Ascending aorta (tissue), 2 donors: ENCODE data around the gene KCNH1. TPM values are rescaled to one million over a fixed set of nuclear protein-coding genes. Genes with fewer than 3 reads are reported as not detected.

Source experiments
- DNase-seq, 2 donors: peaks; one replicate each; pipeline ENCODE4 v3.0.0-alpha.2; 2019; ENCODE audit warnings: low spot score in 2 of 2
- H3K27ac ChIP-seq, 2 donors: fragments of 200-600 bp; sonication (generic); one replicate each; pipeline ENCODE4 v1.5.1; 2016 to 2017; ENCODE audit warnings: mild to moderate bottlenecking in 1 of 2
- H3K27me3 ChIP-seq: fragments of 200-600 bp; sonication (generic); one replicate; pipeline ENCODE4 v1.5.1; 2017
- H3K36me3 ChIP-seq, 2 donors: fragments of 200-600 bp; sonication (generic); one replicate each; pipeline ENCODE4 v1.5.1; 2016
- H3K4me1 ChIP-seq, 2 donors: fragments of 200-600 bp; sonication (generic); one replicate each; pipeline ENCODE4 v1.5.1; 2016 to 2017; ENCODE audit warnings: mild to moderate bottlenecking in 1 of 2
- H3K4me3 ChIP-seq, 2 donors: fragments of 200-600 bp; sonication (generic); one replicate each; pipeline ENCODE4 v1.5.1; 2016 to 2017; ENCODE audit warnings: mild to moderate bottlenecking in 1 of 2
- H3K9me3 ChIP-seq, 2 donors: fragments of 200-600 bp; sonication (generic); one replicate each; pipeline ENCODE4 v1.5.1; 2016
- CTCF ChIP-seq, 3 experiments: fragments of 200-600 bp in 2 of 3; fragments of 450-650 bp in 1 of 3; sonication (generic) in 2 of 3; IDR thresholded peaks; one replicate each; pipeline ENCODE4 v1.5.1; 2016 to 2019; ENCODE audit warnings: antibody characterized with exemption in 3 of 3, mild to moderate bottlenecking in 1 of 3, moderate library complexity in 1 of 3
- intact Hi-C: fragments of 100-400 bp; cut with DNase I; formaldehyde crosslinking; loops from one replicate; pipeline ENCODE4 v1.15.1; 2023
- total RNA-seq: library from RNA; depleted of rRNA; stranded (reverse); fragments of >200 nt; gene quantifications from one replicate; pipeline ENCODE4 v1.1.0, GENCODE V29; 2016

KCNH1 gene
- total RNA-seq, 1 donor from 2014 or later = not detected

- H3K4me3 ChIP-seq = no peak overlapping the region
- H3K9me3 ChIP-seq = no peaks in the 10 kb centered on the region
- no peak for DNase-seq
- no peaks in the 10 kb centered on the region for H3K27me3 ChIP-seq
- TF ChIP-seq CTCF (IDR thresholded peaks at IDR 0.05) = no peak
- H3K27ac ChIP-seq = no peak overlapping the region
- H3K36me3 ChIP-seq = no peaks in the 10 kb centered on the region
- H3K4me1 ChIP-seq = no peaks in the 10 kb centered on the region
- intact Hi-C loops = no loop called here
Observed at GRCh38 chr1:210706246-210706645, 427.7 kb downstream of the KCNH1 start.

DNA sequence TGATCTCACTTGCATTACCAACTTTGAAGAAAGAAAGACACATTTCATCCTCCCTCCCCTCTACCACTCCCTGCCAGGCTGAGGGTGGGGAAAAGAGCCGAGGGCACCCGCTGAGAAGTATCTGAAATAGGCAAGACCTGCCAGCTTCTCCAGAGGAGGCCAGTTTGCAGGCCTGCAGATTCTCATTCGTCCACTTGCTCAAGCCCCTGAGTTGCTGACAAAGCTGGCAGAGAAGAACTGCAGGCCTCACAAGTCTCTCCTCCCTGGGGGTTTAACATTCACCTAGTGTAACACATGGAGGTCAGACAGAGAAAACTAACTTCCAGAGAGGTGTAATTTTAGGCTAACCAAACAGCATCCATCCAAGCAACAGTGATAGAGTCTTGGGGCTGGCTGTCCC lies 428.9 kb downstream of the KCNH1 start:
- Histone ChIP-seq H3K27me3 (no peaks in the 10 kb centered on the region), H3K4me3 (no peak overlapping the region), H3K27ac (no peak overlapping the region), H3K9me3 (no peaks in the 10 kb centered on the region), H3K4me1 (no peaks in the 10 kb centered on the region), H3K36me3 (no peaks in the 10 kb centered on the region)
- intact Hi-C loops = no loop called here
- no peak for TF ChIP-seq CTCF (IDR thresholded peaks at IDR 0.05)
- DNase-seq = no peak

DNA sequence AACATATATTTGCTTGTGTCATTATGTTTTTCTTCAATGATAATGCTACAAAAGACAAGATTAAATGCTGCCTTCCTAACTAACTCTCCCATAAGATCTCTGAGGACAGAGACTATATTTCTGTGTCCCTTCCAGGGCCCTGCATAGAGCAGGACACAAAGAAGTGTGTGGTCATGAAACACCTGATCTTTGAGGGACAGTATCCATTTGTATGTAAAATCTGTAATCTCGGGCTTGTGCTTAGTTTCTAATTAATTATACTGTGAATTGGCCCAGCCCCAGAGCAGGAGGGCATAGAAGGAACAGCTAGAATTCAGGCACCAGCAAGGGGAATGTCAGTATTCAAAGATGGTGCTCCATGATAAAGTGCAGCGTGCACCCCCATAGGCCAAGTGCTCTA lies 430.4 kb downstream of the KCNH1 start:
- H3K4me1 ChIP-seq = no peaks in the 10 kb centered on the region
- intact Hi-C loops = no loop called here
- no peak for DNase-seq
- no peaks in the 10 kb centered on the region for H3K9me3 ChIP-seq
- no peak for TF ChIP-seq CTCF (IDR thresholded peaks at IDR 0.05)
- no peaks in the 10 kb centered on the region for H3K36me3 ChIP-seq
- H3K27ac ChIP-seq = no peak overlapping the region
- no peak overlapping the region for H3K4me3 ChIP-seq
- no peaks in the 10 kb centered on the region for H3K27me3 ChIP-seq

DNA sequence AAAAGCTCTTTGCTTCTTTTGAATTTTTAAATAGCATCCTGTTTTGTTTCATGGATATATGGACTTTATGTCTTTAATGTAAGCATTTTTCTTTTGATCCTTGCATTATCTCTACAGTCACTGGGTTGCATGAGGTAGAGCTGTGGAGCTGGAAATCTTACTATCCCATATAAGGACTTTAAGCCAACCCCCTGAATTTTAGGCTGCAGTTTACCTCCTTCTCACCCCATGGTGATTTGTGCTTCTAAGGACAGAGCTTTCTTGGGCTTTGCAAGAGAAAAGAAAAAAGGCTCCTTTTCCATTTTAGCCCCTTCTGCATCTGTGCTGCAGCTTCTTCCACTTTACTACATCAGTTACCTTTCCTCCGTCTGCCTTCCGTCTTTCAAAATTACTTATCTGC lies 431.4 kb downstream of the KCNH1 start:
- TF ChIP-seq CTCF (IDR thresholded peaks at IDR 0.05) = no peak
- intact Hi-C loops = no loop called here
- DNase-seq = no peak
- Histone ChIP-seq H3K4me3 (no peak overlapping the region), H3K27me3 (no peaks in the 10 kb centered on the region), H3K4me1 (no peaks in the 10 kb centered on the region), H3K27ac (no peak overlapping the region), H3K9me3 (no peaks in the 10 kb centered on the region), H3K36me3 (no peaks in the 10 kb centered on the region)

DNA sequence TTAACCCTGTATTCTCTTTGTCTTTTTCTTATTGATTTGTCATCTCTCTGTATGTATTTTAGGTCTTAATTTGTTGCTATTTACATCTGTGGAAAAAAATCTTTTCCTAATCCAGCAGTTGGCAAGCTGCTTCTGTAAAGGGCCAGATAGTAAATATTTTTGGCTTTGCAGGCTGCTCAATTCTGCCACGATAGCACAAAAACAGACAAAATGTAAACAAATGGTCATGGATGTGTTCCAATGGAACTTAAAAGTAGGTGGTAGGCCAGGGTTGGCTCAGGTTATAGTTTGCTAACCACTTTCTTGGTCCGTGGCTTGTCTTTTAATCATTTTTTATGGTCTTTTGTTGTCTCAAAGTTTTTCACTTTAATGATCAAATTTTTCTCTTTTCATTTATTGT lies 433.4 kb downstream of the KCNH1 start:
- no peak for DNase-seq

More for the DNA sequence above, 433.4 kb downstream of the KCNH1 start:
- intact Hi-C loops = no loop called here
- Histone ChIP-seq H3K27ac (no peak overlapping the region), H3K4me1 (no peaks in the 10 kb centered on the region), H3K36me3 (no peaks in the 10 kb centered on the region), H3K27me3 (no peaks in the 10 kb centered on the region), H3K9me3 (no peaks in the 10 kb centered on the region), H3K4me3 (no peak overlapping the region)
- TF ChIP-seq CTCF (IDR thresholded peaks at IDR 0.05) = no peak
